ENCODE measurements around the gene FYCO1.

The FYCO1 gene

GRCh38 chr3:45940004-45940780 is 55.4 kb downstream of the FYCO1 start:
- in situ Hi-C loops (cut with HindIII; ENCODE audit: low sequenced_read_pairs): no loop called here
- TF ChIP-seq CTCF (IDR thresholded peaks at IDR 0.05; ENCODE audit: low read depth, low read length): no peak
- no peak for DNase-seq (ENCODE audit: low read depth, low spot score)
- no peak overlapping the region for H3K4me3 ChIP-seq (ENCODE audit: low read depth, low read length)

DNA sequence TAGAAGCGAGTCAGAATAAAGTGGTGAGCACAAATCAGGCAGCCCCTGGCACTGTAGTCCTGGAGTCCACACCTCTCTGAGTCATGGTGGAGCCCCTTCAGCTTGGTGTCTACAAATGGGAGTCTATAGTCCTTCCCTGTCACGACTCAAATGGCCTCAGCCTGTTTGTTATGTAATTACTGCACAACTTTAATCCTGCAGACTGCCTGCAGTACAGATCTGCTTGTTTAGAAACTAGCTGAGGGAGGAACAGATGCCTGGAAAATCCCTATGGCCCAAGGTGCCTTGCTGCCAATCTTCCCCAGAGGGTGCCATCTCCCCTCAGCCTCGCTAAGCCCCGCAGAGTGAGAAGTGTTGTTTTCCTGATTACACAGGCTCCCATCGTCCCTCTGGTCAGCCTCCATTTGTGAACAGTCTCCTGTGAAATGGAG is 56.3 kb downstream of the FYCO1 start:
- in situ Hi-C loops (cut with HindIII; ENCODE audit: low sequenced_read_pairs): no loop called here
- no peak for DNase-seq (ENCODE audit: low read depth, low spot score)
- no peak for TF ChIP-seq CTCF (IDR thresholded peaks at IDR 0.05; ENCODE audit: low read depth, low read length)
- no peak overlapping the region for H3K4me3 ChIP-seq (ENCODE audit: low read depth, low read length)

- peak; percentile 89 for TF ChIP-seq CTCF (IDR thresholded peaks at IDR 0.05; ENCODE audit: low read depth, low read length)
- peak; percentile 89 for DNase-seq (ENCODE audit: low read depth, low spot score)
- in situ Hi-C loops (cut with HindIII; ENCODE audit: low sequenced_read_pairs): no loop called here
- H3K4me3 ChIP-seq (ENCODE audit: low read depth, low read length): no peak overlapping the region
Observed at GRCh38 chr3:45938864-45939263, 56.8 kb downstream of the FYCO1 start.

GRCh38 chr3:45938043-45938435 is 57.6 kb downstream of the FYCO1 start:
- DNase-seq (ENCODE audit: low read depth, low spot score): no peak
- in situ Hi-C loops (cut with HindIII; ENCODE audit: low sequenced_read_pairs): no loop called here
- TF ChIP-seq CTCF (IDR thresholded peaks at IDR 0.05; ENCODE audit: low read depth, low read length): no peak

GRCh38 chr3:45937206-45938042 is 58.2 kb downstream of the FYCO1 start:
- no peak overlapping the region for H3K4me3 ChIP-seq (ENCODE audit: low read depth, low read length)
- in situ Hi-C loops (cut with HindIII; ENCODE audit: low sequenced_read_pairs): no loop called here
- DNase-seq (ENCODE audit: low read depth, low spot score): no peak
- no peak for TF ChIP-seq CTCF (IDR thresholded peaks at IDR 0.05; ENCODE audit: low read depth, low read length)

More at GRCh38 chr3:45938043-45938435, 57.6 kb downstream of the FYCO1 start:
- no peak overlapping the region for H3K4me3 ChIP-seq (ENCODE audit: low read depth, low read length)

- no peak for TF ChIP-seq CTCF (IDR thresholded peaks at IDR 0.05; ENCODE audit: low read depth, low read length)
- no peak for DNase-seq (ENCODE audit: low read depth, low spot score)
- H3K4me3 ChIP-seq (ENCODE audit: low read depth, low read length): no peak overlapping the region
- in situ Hi-C loops (cut with HindIII; ENCODE audit: low sequenced_read_pairs): no loop called here
Observed at GRCh38 chr3:45936261-45936660, 59.4 kb downstream of the FYCO1 start.

Measured in astrocyte of the spinal cord (primary cell).